Heart left ventricle (tissue), 16 donors: Measurements from ENCODE around the gene MACROH2A1. TPM values are rescaled to one million over a fixed set of nuclear protein-coding genes. Genes with fewer than 3 reads are reported as not detected.
A peak's percentile ranks its signal among the peaks of the same experiment; 100 is the strongest.

Experiments used
- ATAC-seq, 4 donors: fragments of 200-7000 bp; cut with Tn5 transposase; one replicate each; pipeline ENCODE4 v1.9.1; 2020 to 2022; ENCODE audit warnings: moderate library complexity in 4 of 4, mild to moderate bottlenecking in 3 of 4, moderate number of reproducible peaks in 1 of 4
- DNase-seq, 5 donors: peaks; one replicate each; pipeline ENCODE4 v3.0.0-alpha.2; 2020
- H3K27ac ChIP-seq, 12 donors: fragments of 200-600 bp; sonication (generic) in 4 of 12; one replicate each; pipeline versions ENCODE4 v1.5.0 to v1.8.0; 2016 to 2022; ENCODE audit warnings: mild to moderate bottlenecking in 2 of 12
- H3K27me3 ChIP-seq, 9 donors: fragments of 200-600 bp; sonication (generic) in 2 of 9; one replicate each; pipeline versions ENCODE4 v1.5.1 to v1.8.0; 2016 to 2022; ENCODE audit warnings: mild to moderate bottlenecking in 3 of 9
- H3K36me3 ChIP-seq, 9 donors: fragments of 200-600 bp; sonication (generic) in 2 of 9; one replicate each; pipeline versions ENCODE4 v1.5.0 to v1.8.0; 2018 to 2022; ENCODE audit warnings: mild to moderate bottlenecking in 2 of 9
- H3K4me1 ChIP-seq, 12 donors: fragments of 200-600 bp; sonication (generic) in 4 of 12; one replicate each; pipeline versions ENCODE4 v1.5.0 to v1.8.0; 2016 to 2022; ENCODE audit warnings: mild to moderate bottlenecking in 3 of 12
- H3K4me3 ChIP-seq, 12 donors: fragments of 200-600 bp; sonication (generic) in 4 of 12; one replicate each; pipeline versions ENCODE4 v1.5.0 to v1.8.0; 2017 to 2022; ENCODE audit warnings: mild to moderate bottlenecking in 9 of 12, moderate library complexity in 4 of 12
- H3K9me3 ChIP-seq, 12 donors: fragments of 200-600 bp; sonication (generic) in 4 of 12; one replicate each; pipeline versions ENCODE4 v1.5.0 to v1.8.0; 2016 to 2022; ENCODE audit warnings: mild to moderate bottlenecking in 1 of 12
- CTCF ChIP-seq, 12 donors: fragments of 200-600 bp; sonication (generic) in 4 of 12; IDR thresholded peaks; one replicate each; pipeline versions ENCODE4 v1.5.0 to v1.8.0; 2018 to 2022; ENCODE audit warnings: antibody characterized with exemption in 12 of 12, mild to moderate bottlenecking in 5 of 12
- POLR2A ChIP-seq, 2 donors: fragments of 450-650 bp; IDR thresholded peaks; one replicate each; pipeline ENCODE4 v1.6.1; 2017; ENCODE audit warnings: antibody characterized with exemption in 2 of 2, mild to moderate bottlenecking in 2 of 2, moderate library complexity in 2 of 2
- WGBS, 4 donors: extraction: QIAGEN DNeasy Blood & Tissue Kit in 2 of 4; methylation state at CpG; one replicate each; pipeline versions ENCODE4 v1.1.5 to v1.1.7; 2013 to 2018; 5-methylcytosine and 5-hydroxymethylcytosine counted together
- intact Hi-C, 10 donors: fragments of 100-400 bp; cut with DNase I; formaldehyde crosslinking; loops; one replicate each; pipeline versions ENCODE4 v1.11.1 to v1.14.2; 2022
- polyA plus RNA-seq, 2 donors: library from polyadenylated mRNA; stranded (reverse); fragments of 200-250 nt; gene quantifications; one replicate each; pipeline ENCODE4 v1.2.3, GENCODE V29; 2013
- total RNA-seq, 9 donors: library from RNA; depleted of rRNA in 2 of 9; stranded (reverse); fragments of >200 nt in 2 of 9; fragmentation: NEBNext Ultra II Directional in 3 of 9; extraction: Animal tissue kit (Norgen Biotek cat#: 25700) in 3 of 9; gene quantifications; one replicate each; pipeline versions ENCODE4 v1.1.0 to v1.2.4, GENCODE V29; 2016 to 2023
- donor health status: ischemic (EF 13 %, LVEDD 7.1; RV severe dilation, severe dysfunction).
- donor health status: healthy with polysubstance abuse.
- donor health status: DM: no; HTN: yes; CAD: no.
- donor health status: DM: no; HTN: no; CAD: no.
- donor health status: ischemic (EF 25% LVEDD 6.9; RV normal size, moderate dysfunction).
- donor health status: ischemic (EF 25% LVEDD 5.7; RV mildly dilated, moderate dysfunction).
- donor health status: healthy.
- donor health status: DM: yes; HTN: yes; CAD: no.
- donor health status: ischemic (EF 35%, LVEDD 5.7; RV mildly dilated, moderate dysfunction).
- donor health status: nonischemic (EF 11% LVEDD 7.7; RV severe dilation, severe dysfunction).
- donor health status: DM: yes; HTN: yes; CAD: no.
- donor health status: PGD.
- donor health status: ischemic (EF 29% LVEDD 5.4; RV normal size, mild dysfunction).
- donor health status: nonischemic (EF 23%, LVEDD 6.1; RV moderate dilation, normal function).

Gene MACROH2A1
- total and polyA plus RNA-seq, 11 donors, result 86.5 to 170 (median 112) TPM

- no peaks in the 10 kb centered on the region for H3K27me3 ChIP-seq
- WGBS, 4 donors, result 42 to 74% (median 59%) methylated on average over 5 to 7 of the region's 7 CpGs
- no peaks in the 10 kb centered on the region for H3K36me3 ChIP-seq
- peak in 2 of 5 donors; percentile 9 to 13 for DNase-seq
- no peak for ATAC-seq
- intact Hi-C loops, result no loop called here
- H3K4me3 ChIP-seq, result no peak overlapping the region
- H3K4me1 ChIP-seq, result peaks cover 0 to 27% (median 3%) of the 10 kb centered on the region in 12 donors
- no peaks in the 10 kb centered on the region for H3K9me3 ChIP-seq
- TF ChIP-seq POLR2A (IDR thresholded peaks at IDR 0.05) (no peak), CTCF (IDR thresholded peaks at IDR 0.05) (no peak)
- H3K27ac ChIP-seq, result no peak overlapping the region
Measured at GRCh38 chr5:135446615-135447014, 47.6 kb upstream of the MACROH2A1 start.

- intact Hi-C loops, result no loop called here
- DNase-seq, result peak in 2 of 5 donors; percentile 3 to 42
- TF ChIP-seq POLR2A (IDR thresholded peaks at IDR 0.05) (no peak), CTCF (IDR thresholded peaks at IDR 0.05) (no peak)
- H3K27me3 ChIP-seq, result no peaks in the 10 kb centered on the region
- no peak for ATAC-seq
- H3K4me3 ChIP-seq, result no peak overlapping the region
- H3K4me1 ChIP-seq, result peaks cover 0 to 29% (median 3%) of the 10 kb centered on the region in 12 donors
- no peaks in the 10 kb centered on the region for H3K36me3 ChIP-seq
- no peak overlapping the region for H3K27ac ChIP-seq
- WGBS, 4 donors, result 83 to 92% (median 90%) methylated on average over 9 of the region's 9 CpGs
- H3K9me3 ChIP-seq, result no peaks in the 10 kb centered on the region
Measured at GRCh38 chr5:135446206-135446605, 47.2 kb upstream of the MACROH2A1 start.

- no peak for ATAC-seq
- 77 to 91% (median 87%) methylated on average over 10 to 14 of the region's 14 CpGs for WGBS, 4 donors
- peaks cover 0 to 34% (median 3%) of the 10 kb centered on the region in 12 donors for H3K4me1 ChIP-seq
- TF ChIP-seq CTCF (IDR thresholded peaks at IDR 0.05), result no peak
- H3K9me3 ChIP-seq, result no peaks in the 10 kb centered on the region
- no peak overlapping the region for H3K27ac ChIP-seq
- no peaks in the 10 kb centered on the region for H3K36me3 ChIP-seq
- peak in 2 of 5 donors; percentile 14 to 39 for DNase-seq
- H3K27me3 ChIP-seq, result no peaks in the 10 kb centered on the region
- no peak overlapping the region for H3K4me3 ChIP-seq
- intact Hi-C loops, result no loop called here
Measured at GRCh38 chr5:135445306-135445985, 46.4 kb upstream of the MACROH2A1 start.

GRCh38 chr5:135444881-135445280 is 45.9 kb upstream of the MACROH2A1 start:
- no peaks in the 10 kb centered on the region for H3K27me3 ChIP-seq
- intact Hi-C loops, result no loop called here
- no peak overlapping the region for H3K4me3 ChIP-seq
- H3K36me3 ChIP-seq, result no peaks in the 10 kb centered on the region
- no peaks in the 10 kb centered on the region for H3K9me3 ChIP-seq
- 88 to 97% (median 92%) methylated on average over 6 of the region's 6 CpGs for WGBS, 4 donors
- ATAC-seq (no peak), DNase-seq (peak in 2 of 5 donors; percentile 8 to 48)
- no peak for TF ChIP-seq POLR2A (IDR thresholded peaks at IDR 0.05)
- TF ChIP-seq CTCF (IDR thresholded peaks at IDR 0.05), result no peak
- peaks cover 0 to 35% (median 3%) of the 10 kb centered on the region in 12 donors for H3K4me1 ChIP-seq
- no peak overlapping the region for H3K27ac ChIP-seq
